ENCODE measurements around the gene SLC25A21.
"Not testable (repeated sequence)": the region's sequence is repeated elsewhere in the genome, so short reads cannot be mapped to it uniquely, and the experiment has no call there.

Gene SLC25A21

DNA sequence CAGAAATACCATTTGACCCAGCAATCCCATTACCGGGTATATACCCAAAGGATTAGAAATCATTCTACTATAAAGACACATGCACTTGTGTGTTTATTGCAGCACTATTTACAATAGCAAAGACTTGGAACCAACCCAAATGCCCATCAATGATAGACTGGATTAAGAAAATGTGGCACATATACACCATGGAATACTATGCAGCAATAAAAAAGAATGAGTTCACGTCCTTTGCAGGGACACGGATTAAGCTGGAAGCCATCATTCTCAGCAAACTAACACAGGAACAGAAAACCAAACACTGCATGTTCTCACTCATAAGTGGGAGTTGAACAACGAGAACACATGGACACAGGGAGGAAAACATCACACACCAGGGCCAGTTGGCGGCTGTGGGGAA is 357.6 kb downstream of the SLC25A21 start:
- H3K27ac ChIP-seq (ENCODE audit: insufficient read depth in 1 of 2, low read depth in 1 of 2, low read length in 2 of 2, poor library complexity in 1 of 2, severe bottlenecking in 2 of 2); H3K27me3 ChIP-seq (replicated peaks in 2 of 5; ENCODE audit: control insufficient read depth in 4 of 5, insufficient read depth in 5 of 5, low read length in 4 of 5); POLR2A ChIA-PET; H3K4me1 ChIP-seq (ENCODE audit: control extremely low read depth in 1 of 4, control insufficient read depth in 4 of 4, insufficient read depth in 4 of 4, low read length in 3 of 4); H3K36me3 ChIP-seq (ENCODE audit: control insufficient read depth in 4 of 4, insufficient read depth in 4 of 4, low read length in 3 of 4); CTCF ChIA-PET; H3K9me3 ChIP-seq (ENCODE audit: control extremely low read depth in 1 of 5, control insufficient read depth in 4 of 5, insufficient read depth in 2 of 5, low read depth in 1 of 5, low read length in 4 of 5); H3K4me3 ChIP-seq (ENCODE audit: control insufficient read depth in 1 of 7, extremely low read depth in 1 of 7, insufficient read depth in 4 of 7, low read depth in 2 of 7, low read length in 6 of 7); DNase-seq: not testable (repeated sequence)
- WGBS (ENCODE audit: insufficient coverage) = 93% methylated on average over 2 of the region's 5 CpGs

- POLR2A ChIA-PET = no interaction called here
- WGBS (ENCODE audit: insufficient coverage) = no CpG with 5 or more reads among the region's 2 CpGs
- no peak for DNase-seq
Observed at GRCh38 chr14:36810209-36810608, 362.2 kb downstream of the SLC25A21 start.

GRCh38 chr14:36807727-36808126 is 364.7 kb downstream of the SLC25A21 start:
- H3K27ac ChIP-seq (ENCODE audit: insufficient read depth in 1 of 2, low read depth in 1 of 2, low read length in 2 of 2, poor library complexity in 1 of 2, severe bottlenecking in 2 of 2) = no peak overlapping the region
- no peaks in the 10 kb centered on the region for H3K9me3 ChIP-seq (ENCODE audit: control extremely low read depth in 1 of 5, control insufficient read depth in 4 of 5, insufficient read depth in 2 of 5, low read depth in 1 of 5, low read length in 4 of 5)
- no peaks in the 10 kb centered on the region for H3K4me1 ChIP-seq (ENCODE audit: control extremely low read depth in 1 of 4, control insufficient read depth in 4 of 4, insufficient read depth in 4 of 4, low read length in 3 of 4)
- H3K27me3 ChIP-seq (replicated peaks in 2 of 5; ENCODE audit: control insufficient read depth in 4 of 5, insufficient read depth in 5 of 5, low read length in 4 of 5) = peaks cover 0 to 7% (median 0%) of the 10 kb centered on the region in 5 experiments
- WGBS (ENCODE audit: insufficient coverage) = 71% methylated on average over 1 of the region's 4 CpGs
- ChIA-PET CTCF (no interaction called here), POLR2A (no interaction called here)
- H3K4me3 ChIP-seq (ENCODE audit: control insufficient read depth in 1 of 7, extremely low read depth in 1 of 7, insufficient read depth in 4 of 7, low read depth in 2 of 7, low read length in 6 of 7) = no peak overlapping the region
- H3K36me3 ChIP-seq (ENCODE audit: control insufficient read depth in 4 of 4, insufficient read depth in 4 of 4, low read length in 3 of 4) = no peaks in the 10 kb centered on the region
- no peak for DNase-seq

More at GRCh38 chr14:36810209-36810608, 362.2 kb downstream of the SLC25A21 start:
- Histone ChIP-seq H3K27ac (ENCODE audit: insufficient read depth in 1 of 2, low read depth in 1 of 2, low read length in 2 of 2, poor library complexity in 1 of 2, severe bottlenecking in 2 of 2) (no peak overlapping the region), H3K36me3 (ENCODE audit: control insufficient read depth in 4 of 4, insufficient read depth in 4 of 4, low read length in 3 of 4) (no peaks in the 10 kb centered on the region), H3K27me3 (replicated peaks in 2 of 5; ENCODE audit: control insufficient read depth in 4 of 5, insufficient read depth in 5 of 5, low read length in 4 of 5) (peaks cover 0 to 4% (median 0%) of the 10 kb centered on the region in 5 experiments), H3K4me1 (ENCODE audit: control extremely low read depth in 1 of 4, control insufficient read depth in 4 of 4, insufficient read depth in 4 of 4, low read length in 3 of 4) (no peaks in the 10 kb centered on the region), H3K4me3 (ENCODE audit: control insufficient read depth in 1 of 7, extremely low read depth in 1 of 7, insufficient read depth in 4 of 7, low read depth in 2 of 7, low read length in 6 of 7) (no peak overlapping the region), H3K9me3 (ENCODE audit: control extremely low read depth in 1 of 5, control insufficient read depth in 4 of 5, insufficient read depth in 2 of 5, low read depth in 1 of 5, low read length in 4 of 5) (no peaks in the 10 kb centered on the region)
- CTCF ChIA-PET = interaction anchor here (1.7 kb wide), 1 partner anchor 13 kb away, joined by 3 read pairs; no protein-coding TSS in a partner anchor

GRCh38 chr14:36805131-36805559 is 367.3 kb downstream of the SLC25A21 start:
- ChIA-PET CTCF (no interaction called here), POLR2A (no interaction called here)
- no peak for DNase-seq
- Histone ChIP-seq H3K36me3 (ENCODE audit: control insufficient read depth in 4 of 4, insufficient read depth in 4 of 4, low read length in 3 of 4) (no peaks in the 10 kb centered on the region), H3K4me3 (ENCODE audit: control insufficient read depth in 1 of 7, extremely low read depth in 1 of 7, insufficient read depth in 4 of 7, low read depth in 2 of 7, low read length in 6 of 7) (no peak overlapping the region), H3K4me1 (ENCODE audit: control extremely low read depth in 1 of 4, control insufficient read depth in 4 of 4, insufficient read depth in 4 of 4, low read length in 3 of 4) (no peaks in the 10 kb centered on the region), H3K27ac (ENCODE audit: insufficient read depth in 1 of 2, low read depth in 1 of 2, low read length in 2 of 2, poor library complexity in 1 of 2, severe bottlenecking in 2 of 2) (no peak overlapping the region), H3K27me3 (replicated peaks in 2 of 5; ENCODE audit: control insufficient read depth in 4 of 5, insufficient read depth in 5 of 5, low read length in 4 of 5) (peaks cover 0 to 7% (median 0%) of the 10 kb centered on the region in 5 experiments), H3K9me3 (ENCODE audit: control extremely low read depth in 1 of 5, control insufficient read depth in 4 of 5, insufficient read depth in 2 of 5, low read depth in 1 of 5, low read length in 4 of 5) (no peaks in the 10 kb centered on the region)
- 71% methylated on average over 3 of the region's 6 CpGs for WGBS (ENCODE audit: insufficient coverage)

- no peaks in the 10 kb centered on the region for H3K4me1 ChIP-seq (ENCODE audit: control extremely low read depth in 1 of 4, control insufficient read depth in 4 of 4, insufficient read depth in 4 of 4, low read length in 3 of 4)
- H3K9me3 ChIP-seq (ENCODE audit: control extremely low read depth in 1 of 5, control insufficient read depth in 4 of 5, insufficient read depth in 2 of 5, low read depth in 1 of 5, low read length in 4 of 5) = no peaks in the 10 kb centered on the region
- H3K27ac ChIP-seq (ENCODE audit: insufficient read depth in 1 of 2, low read depth in 1 of 2, low read length in 2 of 2, poor library complexity in 1 of 2, severe bottlenecking in 2 of 2) = no peak overlapping the region
- DNase-seq = no peak
- no peaks in the 10 kb centered on the region for H3K36me3 ChIP-seq (ENCODE audit: control insufficient read depth in 4 of 4, insufficient read depth in 4 of 4, low read length in 3 of 4)
- ChIA-PET POLR2A (no interaction called here), CTCF (no interaction called here)
- H3K27me3 ChIP-seq (replicated peaks in 2 of 5; ENCODE audit: control insufficient read depth in 4 of 5, insufficient read depth in 5 of 5, low read length in 4 of 5) = peaks cover 0 to 4% (median 0%) of the 10 kb centered on the region in 5 experiments
- no peak overlapping the region for H3K4me3 ChIP-seq (ENCODE audit: control insufficient read depth in 1 of 7, extremely low read depth in 1 of 7, insufficient read depth in 4 of 7, low read depth in 2 of 7, low read length in 6 of 7)
- no CpG with 5 or more reads among the region's 1 CpG for WGBS (ENCODE audit: insufficient coverage)
Observed at GRCh38 chr14:36797634-36798033, 374.8 kb downstream of the SLC25A21 start.

- H3K27ac ChIP-seq (ENCODE audit: insufficient read depth in 1 of 2, low read depth in 1 of 2, low read length in 2 of 2, poor library complexity in 1 of 2, severe bottlenecking in 2 of 2) = no peak overlapping the region
- no peak for DNase-seq
- H3K27me3 ChIP-seq (replicated peaks in 2 of 5; ENCODE audit: control insufficient read depth in 4 of 5, insufficient read depth in 5 of 5, low read length in 4 of 5) = peaks cover 0 to 3% (median under 1%) of the 10 kb centered on the region in 5 experiments
- POLR2A ChIA-PET = interaction anchor here (0.6 kb wide), 1 partner anchor 68 kb away, joined by 3 read pairs; no protein-coding TSS in a partner anchor
- H3K4me1 ChIP-seq (ENCODE audit: control extremely low read depth in 1 of 4, control insufficient read depth in 4 of 4, insufficient read depth in 4 of 4, low read length in 3 of 4) = no peaks in the 10 kb centered on the region
- WGBS (ENCODE audit: insufficient coverage) = 100% methylated on average over 1 of the region's 1 CpG
- H3K36me3 ChIP-seq (ENCODE audit: control insufficient read depth in 4 of 4, insufficient read depth in 4 of 4, low read length in 3 of 4) = no peaks in the 10 kb centered on the region
- no peak overlapping the region for H3K4me3 ChIP-seq (ENCODE audit: control insufficient read depth in 1 of 7, extremely low read depth in 1 of 7, insufficient read depth in 4 of 7, low read depth in 2 of 7, low read length in 6 of 7)
- CTCF ChIA-PET = no interaction called here
- no peaks in the 10 kb centered on the region for H3K9me3 ChIP-seq (ENCODE audit: control extremely low read depth in 1 of 5, control insufficient read depth in 4 of 5, insufficient read depth in 2 of 5, low read depth in 1 of 5, low read length in 4 of 5)
Observed at GRCh38 chr14:36791402-36791801, 381.0 kb downstream of the SLC25A21 start.

DNA sequence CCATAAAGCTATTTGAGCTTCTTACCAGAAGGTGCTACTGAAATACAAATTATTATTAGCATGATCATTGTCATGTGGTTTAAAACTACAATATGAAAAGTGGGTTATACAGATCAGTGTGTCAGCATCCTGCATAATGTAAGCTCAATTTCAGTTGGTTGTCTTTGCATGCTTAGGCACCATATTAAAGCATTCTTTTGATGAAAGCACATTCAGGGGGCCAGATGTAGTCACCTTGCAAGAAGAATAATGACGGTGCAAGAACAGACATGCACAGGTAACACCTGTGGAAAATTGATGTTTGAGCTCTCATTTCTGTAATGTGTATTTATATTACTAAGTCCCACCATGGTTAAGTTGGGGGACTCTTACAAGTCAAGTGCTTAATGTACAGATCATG is 386.9 kb downstream of the SLC25A21 start:
- Histone ChIP-seq H3K27me3 (replicated peaks in 2 of 5; ENCODE audit: control insufficient read depth in 4 of 5, insufficient read depth in 5 of 5, low read length in 4 of 5) (peaks cover 0 to 3% (median 0%) of the 10 kb centered on the region in 5 experiments), H3K4me3 (ENCODE audit: control insufficient read depth in 1 of 7, extremely low read depth in 1 of 7, insufficient read depth in 4 of 7, low read depth in 2 of 7, low read length in 6 of 7) (no peak overlapping the region), H3K4me1 (ENCODE audit: control extremely low read depth in 1 of 4, control insufficient read depth in 4 of 4, insufficient read depth in 4 of 4, low read length in 3 of 4) (no peaks in the 10 kb centered on the region), H3K9me3 (ENCODE audit: control extremely low read depth in 1 of 5, control insufficient read depth in 4 of 5, insufficient read depth in 2 of 5, low read depth in 1 of 5, low read length in 4 of 5) (peaks cover 0 to 7% (median 0%) of the 10 kb centered on the region in 5 experiments), H3K27ac (ENCODE audit: insufficient read depth in 1 of 2, low read depth in 1 of 2, low read length in 2 of 2, poor library complexity in 1 of 2, severe bottlenecking in 2 of 2) (no peak overlapping the region), H3K36me3 (ENCODE audit: control insufficient read depth in 4 of 4, insufficient read depth in 4 of 4, low read length in 3 of 4) (no peaks in the 10 kb centered on the region)
- POLR2A ChIA-PET = no interaction called here
- no peak for DNase-seq
- CTCF ChIA-PET = interaction anchor here (1.3 kb wide), 1 partner anchor 53 kb away, joined by 3 read pairs; no protein-coding TSS in a partner anchor
- WGBS (ENCODE audit: insufficient coverage) = 100% methylated on average over 1 of the region's 1 CpG

Data from common myeloid progenitor, CD34-positive (primary cell).